ENCODE measurements around the gene SCAMP4. TPM values are rescaled to one million over a fixed set of nuclear protein-coding genes. Genes with fewer than 3 reads are reported as not detected.

SCAMP4 gene
- total and polyA plus RNA-seq, 2 of the 13 experiments (the other 11 are each of a cell fraction or from before 2014, with no cell fraction given), result 10.7 to 13.7 TPM

DNA sequence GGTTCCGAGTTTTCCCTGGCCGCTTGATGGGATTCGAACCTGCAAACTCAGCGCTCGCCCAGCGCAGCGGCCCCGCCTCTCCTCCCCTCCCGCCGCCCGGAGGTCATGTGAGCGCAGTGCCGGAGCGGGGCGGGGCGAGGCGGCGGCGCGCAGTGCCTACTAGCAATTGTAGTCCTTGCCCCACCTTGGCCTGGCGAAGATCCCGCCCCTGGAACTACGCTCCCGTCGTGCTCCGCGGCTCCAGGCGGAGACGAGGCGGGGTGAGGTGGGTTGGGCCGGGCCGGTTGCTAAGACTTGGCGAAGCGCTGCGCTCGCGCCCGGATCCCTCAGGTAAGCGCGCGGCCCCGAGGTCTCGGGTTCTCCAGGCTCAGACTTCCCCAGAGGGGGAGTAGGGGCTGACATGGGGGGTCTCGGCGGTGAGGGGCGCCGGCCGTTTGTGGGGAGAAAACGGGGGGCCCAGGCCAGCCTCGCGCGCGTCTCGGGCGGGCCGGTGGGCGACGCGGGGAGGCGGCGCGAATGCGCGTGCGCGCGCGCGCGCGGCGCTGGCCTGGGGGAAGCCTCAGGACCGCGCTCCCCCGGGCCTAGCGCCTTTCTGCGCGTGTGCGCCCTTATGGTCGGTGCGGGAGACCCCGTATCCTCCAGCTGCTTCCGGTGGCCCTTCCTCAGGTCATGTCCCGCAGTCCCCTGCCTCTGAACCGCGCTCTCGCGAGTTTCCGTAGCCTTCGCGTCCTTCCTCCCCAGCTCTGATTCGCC, at the start of gene SCAMP4, which contains the start of gene ADAT3 (continued):
- TF ChIP-seq, protein P1, sequence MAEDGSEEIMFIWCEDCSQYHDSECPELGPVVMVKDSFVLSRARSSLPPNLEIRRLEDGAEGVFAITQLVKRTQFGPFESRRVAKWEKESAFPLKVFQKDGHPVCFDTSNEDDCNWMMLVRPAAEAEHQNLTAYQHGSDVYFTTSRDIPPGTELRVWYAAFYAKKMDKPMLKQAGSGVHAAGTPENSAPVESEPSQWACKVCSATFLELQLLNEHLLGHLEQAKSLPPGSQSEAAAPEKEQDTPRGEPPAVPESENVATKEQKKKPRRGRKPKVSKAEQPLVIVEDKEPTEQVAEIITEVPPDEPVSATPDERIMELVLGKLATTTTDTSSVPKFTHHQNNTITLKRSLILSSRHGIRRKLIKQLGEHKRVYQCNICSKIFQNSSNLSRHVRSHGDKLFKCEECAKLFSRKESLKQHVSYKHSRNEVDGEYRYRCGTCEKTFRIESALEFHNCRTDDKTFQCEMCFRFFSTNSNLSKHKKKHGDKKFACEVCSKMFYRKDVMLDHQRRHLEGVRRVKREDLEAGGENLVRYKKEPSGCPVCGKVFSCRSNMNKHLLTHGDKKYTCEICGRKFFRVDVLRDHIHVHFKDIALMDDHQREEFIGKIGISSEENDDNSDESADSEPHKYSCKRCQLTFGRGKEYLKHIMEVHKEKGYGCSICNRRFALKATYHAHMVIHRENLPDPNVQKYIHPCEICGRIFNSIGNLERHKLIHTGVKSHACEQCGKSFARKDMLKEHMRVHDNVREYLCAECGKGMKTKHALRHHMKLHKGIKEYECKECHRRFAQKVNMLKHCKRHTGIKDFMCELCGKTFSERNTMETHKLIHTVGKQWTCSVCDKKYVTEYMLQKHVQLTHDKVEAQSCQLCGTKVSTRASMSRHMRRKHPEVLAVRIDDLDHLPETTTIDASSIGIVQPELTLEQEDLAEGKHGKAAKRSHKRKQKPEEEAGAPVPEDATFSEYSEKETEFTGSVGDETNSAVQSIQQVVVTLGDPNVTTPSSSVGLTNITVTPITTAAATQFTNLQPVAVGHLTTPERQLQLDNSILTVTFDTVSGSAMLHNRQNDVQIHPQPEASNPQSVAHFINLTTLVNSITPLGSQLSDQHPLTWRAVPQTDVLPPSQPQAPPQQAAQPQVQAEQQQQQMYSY (CRISPR knock-in tag; IDR thresholded peaks at IDR 0.05), result no peak
- TF ChIP-seq BRCA1 (CRISPR knock-in tag; IDR thresholded peaks at IDR 0.05) (0 out of 2 replicates have a peak, but pooled peaks have one; percentile 30), ZSCAN30 (CRISPR knock-in tag; IDR thresholded peaks at IDR 0.05) (no peak), TMF1 (CRISPR knock-in tag; IDR thresholded peaks at IDR 0.05; ENCODE audit: low read depth) (no peak), ZNF558 (CRISPR knock-in tag; IDR thresholded peaks at IDR 0.05; ENCODE audit: borderline replicate concordance) (no peak; the same call in 1 of the 2 replicates), ZNF839 (CRISPR knock-in tag; IDR thresholded peaks at IDR 0.05; ENCODE audit: borderline replicate concordance) (no peak), JUNB (CRISPR knock-in tag; IDR thresholded peaks at IDR 0.05; ENCODE audit: borderline replicate concordance) (no peak), KAT2B (IDR thresholded peaks at IDR 0.05; ENCODE audit: borderline replicate concordance, low read depth, low read length) (no peak), LCORL (IDR thresholded peaks at IDR 0.05) (no peak), LCORL (CRISPR knock-in tag; IDR thresholded peaks at IDR 0.05) (no peak), IKZF1 (IDR thresholded peaks at IDR 0.05) (no peak)
- TF ChIP-seq, protein P2, sequence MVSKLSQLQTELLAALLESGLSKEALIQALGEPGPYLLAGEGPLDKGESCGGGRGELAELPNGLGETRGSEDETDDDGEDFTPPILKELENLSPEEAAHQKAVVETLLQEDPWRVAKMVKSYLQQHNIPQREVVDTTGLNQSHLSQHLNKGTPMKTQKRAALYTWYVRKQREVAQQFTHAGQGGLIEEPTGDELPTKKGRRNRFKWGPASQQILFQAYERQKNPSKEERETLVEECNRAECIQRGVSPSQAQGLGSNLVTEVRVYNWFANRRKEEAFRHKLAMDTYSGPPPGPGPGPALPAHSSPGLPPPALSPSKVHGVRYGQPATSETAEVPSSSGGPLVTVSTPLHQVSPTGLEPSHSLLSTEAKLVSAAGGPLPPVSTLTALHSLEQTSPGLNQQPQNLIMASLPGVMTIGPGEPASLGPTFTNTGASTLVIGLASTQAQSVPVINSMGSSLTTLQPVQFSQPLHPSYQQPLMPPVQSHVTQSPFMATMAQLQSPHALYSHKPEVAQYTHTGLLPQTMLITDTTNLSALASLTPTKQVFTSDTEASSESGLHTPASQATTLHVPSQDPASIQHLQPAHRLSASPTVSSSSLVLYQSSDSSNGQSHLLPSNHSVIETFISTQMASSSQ (IDR thresholded peaks at IDR 0.05; ENCODE audit: low read depth), result no peak
- TF ChIP-seq, protein P2 (CRISPR knock-in tag; IDR thresholded peaks at IDR 0.05; ENCODE audit: borderline replicate concordance), result no peak
- TF ChIP-seq, protein P3, sequence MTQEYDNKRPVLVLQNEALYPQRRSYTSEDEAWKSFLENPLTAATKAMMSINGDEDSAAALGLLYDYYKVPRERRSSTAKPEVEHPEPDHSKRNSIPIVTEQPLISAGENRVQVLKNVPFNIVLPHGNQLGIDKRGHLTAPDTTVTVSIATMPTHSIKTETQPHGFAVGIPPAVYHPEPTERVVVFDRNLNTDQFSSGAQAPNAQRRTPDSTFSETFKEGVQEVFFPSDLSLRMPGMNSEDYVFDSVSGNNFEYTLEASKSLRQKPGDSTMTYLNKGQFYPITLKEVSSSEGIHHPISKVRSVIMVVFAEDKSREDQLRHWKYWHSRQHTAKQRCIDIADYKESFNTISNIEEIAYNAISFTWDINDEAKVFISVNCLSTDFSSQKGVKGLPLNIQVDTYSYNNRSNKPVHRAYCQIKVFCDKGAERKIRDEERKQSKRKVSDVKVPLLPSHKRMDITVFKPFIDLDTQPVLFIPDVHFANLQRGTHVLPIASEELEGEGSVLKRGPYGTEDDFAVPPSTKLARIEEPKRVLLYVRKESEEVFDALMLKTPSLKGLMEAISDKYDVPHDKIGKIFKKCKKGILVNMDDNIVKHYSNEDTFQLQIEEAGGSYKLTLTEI (CRISPR knock-in tag; conservative IDR thresholded peaks at IDR 0.05), result no peak
- TF ChIP-seq, protein P4, sequence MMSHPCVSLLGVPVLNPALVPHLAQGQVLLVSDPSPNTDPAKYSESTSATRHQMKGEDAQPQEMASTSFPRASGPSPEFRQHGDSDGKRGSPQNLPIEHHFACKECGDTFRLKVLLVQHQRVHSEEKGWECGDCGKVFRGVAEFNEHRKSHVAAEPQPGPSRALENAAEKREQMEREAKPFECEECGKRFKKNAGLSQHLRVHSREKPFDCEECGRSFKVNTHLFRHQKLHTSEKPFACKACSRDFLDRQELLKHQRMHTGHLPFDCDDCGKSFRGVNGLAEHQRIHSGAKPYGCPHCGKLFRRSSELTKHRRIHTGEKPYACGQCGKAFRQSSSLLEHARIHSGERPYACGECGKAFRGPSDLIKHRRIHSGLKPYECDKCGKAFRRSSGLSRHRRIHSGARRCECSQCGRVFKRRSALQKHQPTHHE (CRISPR knock-in tag; IDR thresholded peaks at IDR 0.05; ENCODE audit: borderline replicate concordance), result no peak
- TF ChIP-seq, protein P5, sequence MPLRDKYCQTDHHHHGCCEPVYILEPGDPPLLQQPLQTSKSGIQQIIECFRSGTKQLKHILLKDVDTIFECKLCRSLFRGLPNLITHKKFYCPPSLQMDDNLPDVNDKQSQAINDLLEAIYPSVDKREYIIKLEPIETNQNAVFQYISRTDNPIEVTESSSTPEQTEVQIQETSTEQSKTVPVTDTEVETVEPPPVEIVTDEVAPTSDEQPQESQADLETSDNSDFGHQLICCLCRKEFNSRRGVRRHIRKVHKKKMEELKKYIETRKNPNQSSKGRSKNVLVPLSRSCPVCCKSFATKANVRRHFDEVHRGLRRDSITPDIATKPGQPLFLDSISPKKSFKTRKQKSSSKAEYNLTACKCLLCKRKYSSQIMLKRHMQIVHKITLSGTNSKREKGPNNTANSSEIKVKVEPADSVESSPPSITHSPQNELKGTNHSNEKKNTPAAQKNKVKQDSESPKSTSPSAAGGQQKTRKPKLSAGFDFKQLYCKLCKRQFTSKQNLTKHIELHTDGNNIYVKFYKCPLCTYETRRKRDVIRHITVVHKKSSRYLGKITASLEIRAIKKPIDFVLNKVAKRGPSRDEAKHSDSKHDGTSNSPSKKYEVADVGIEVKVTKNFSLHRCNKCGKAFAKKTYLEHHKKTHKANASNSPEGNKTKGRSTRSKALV (CRISPR knock-in tag; IDR thresholded peaks at IDR 0.05), result peak; percentile 68; the same call in 1 of the 2 replicates

All from HepG2 (cell line).